Suprapubic skin (tissue), 4 donors: ENCODE results near the gene NR2F2. TPM values are rescaled to one million over a fixed set of nuclear protein-coding genes. Genes with fewer than 3 reads are reported as not detected.
A peak's percentile ranks its signal among the peaks of the same experiment; 100 is the strongest.

Experiments
- DNase-seq, 2 donors: peaks; one replicate each; pipeline ENCODE4 v3.0.0-alpha.2; 2019; ENCODE audit warnings: low spot score in 2 of 2
- H3K27ac ChIP-seq: fragments of 200-600 bp; sonication (generic); one replicate; pipeline ENCODE4 v1.5.1; 2019
- H3K27me3 ChIP-seq: fragments of 200-600 bp; sonication (generic); one replicate; pipeline ENCODE4 v1.5.1; 2019
- H3K36me3 ChIP-seq: fragments of 200-600 bp; sonication (generic); one replicate; pipeline ENCODE4 v1.5.1; 2019
- H3K4me1 ChIP-seq: fragments of 200-600 bp; sonication (generic); one replicate; pipeline ENCODE4 v1.5.1; 2019
- H3K4me3 ChIP-seq: fragments of 200-600 bp; sonication (generic); one replicate; pipeline ENCODE4 v1.5.1; 2019; ENCODE audit warnings: mild to moderate bottlenecking
- H3K9me3 ChIP-seq: fragments of 200-600 bp; sonication (generic); one replicate; pipeline ENCODE4 v1.5.1; 2019
- CTCF ChIP-seq, 2 donors: fragments of 200-600 bp in 1 of 2; fragments of 450-650 bp in 1 of 2; sonication (generic) in 1 of 2; IDR thresholded peaks; one replicate each; pipeline ENCODE4 v1.5.1; 2016 to 2019; ENCODE audit warnings: antibody characterized with exemption in 2 of 2, mild to moderate bottlenecking in 1 of 2, moderate library complexity in 1 of 2
- EP300 ChIP-seq: sonication (generic); formaldehyde crosslinking; IDR thresholded peaks from one replicate; pipeline ENCODE4 v1.6.1; 2017; ENCODE audit warnings: antibody characterized with exemption
- POLR2A ChIP-seq, 2 donors: fragments of 450-650 bp; IDR thresholded peaks; one replicate each; pipeline ENCODE4 v1.6.1; 2017; ENCODE audit warnings: antibody characterized with exemption in 2 of 2, mild to moderate bottlenecking in 2 of 2, moderate library complexity in 2 of 2
- POLR2AphosphoS5 ChIP-seq, 3 donors: sonication (generic); formaldehyde crosslinking; IDR thresholded peaks; one replicate each; pipeline ENCODE4 v1.6.1; 2017; ENCODE audit warnings: antibody characterized with exemption in 3 of 3
- WGBS: methylation state at CpG from one replicate; pipeline ENCODE4 v1.1.5; 2018; 5-methylcytosine and 5-hydroxymethylcytosine counted together
- total RNA-seq, 4 donors: library from RNA; depleted of rRNA; stranded (reverse); fragments of >200 nt; gene quantifications; one replicate each; pipeline ENCODE4 v1.1.0, GENCODE V29; 2016

The NR2F2 gene
- total RNA-seq, 4 donors from 2014 or later: 4.0 to 12.7 (median 7.1) TPM

- Histone ChIP-seq H3K4me1 (peaks cover 21% of the 10 kb centered on the region), H3K27ac (peak overlapping the region; percentile 21), H3K36me3 (no peaks in the 10 kb centered on the region), H3K4me3 (no peak overlapping the region), H3K27me3 (peaks cover 46% of the 10 kb centered on the region), H3K9me3 (no peaks in the 10 kb centered on the region)
- 76% methylated on average over 19 of the region's 19 CpGs for WGBS
- TF ChIP-seq CTCF (IDR thresholded peaks at IDR 0.05) (no peak), POLR2A (IDR thresholded peaks at IDR 0.05) (no peak), EP300 (no peak), POLR2AphosphoS5 (IDR thresholded peaks at IDR 0.05) (no peak)
- no peak for DNase-seq
Measured at GRCh38 chr15:96350934-96351724, 20.6 kb downstream of the NR2F2 start.

GRCh38 chr15:96351761-96352603 lies 21.5 kb downstream of the NR2F2 start:
- Histone ChIP-seq H3K9me3 (no peaks in the 10 kb centered on the region), H3K27me3 (peaks cover 51% of the 10 kb centered on the region), H3K36me3 (no peaks in the 10 kb centered on the region), H3K4me1 (peaks cover 19% of the 10 kb centered on the region), H3K27ac (peak overlapping the region; percentile 52), H3K4me3 (no peak overlapping the region)
- WGBS: 73% methylated on average over 32 of the region's 56 CpGs
- TF ChIP-seq CTCF (IDR thresholded peaks at IDR 0.05): no peak
- TF ChIP-seq EP300: no peak
- no peak for TF ChIP-seq POLR2A (IDR thresholded peaks at IDR 0.05)
- TF ChIP-seq POLR2AphosphoS5 (IDR thresholded peaks at IDR 0.05): no peak
- DNase-seq: no peak

- no peak for TF ChIP-seq EP300
- TF ChIP-seq CTCF (IDR thresholded peaks at IDR 0.05): no peak
- TF ChIP-seq POLR2AphosphoS5 (IDR thresholded peaks at IDR 0.05): no peak
- no peak for TF ChIP-seq POLR2A (IDR thresholded peaks at IDR 0.05)
- Histone ChIP-seq H3K4me1 (peaks cover 26% of the 10 kb centered on the region), H3K27ac (peak overlapping the region; percentile 52), H3K27me3 (peaks cover 50% of the 10 kb centered on the region), H3K4me3 (no peak overlapping the region), H3K36me3 (no peaks in the 10 kb centered on the region), H3K9me3 (no peaks in the 10 kb centered on the region)
- DNase-seq: no peak
- WGBS: 75% methylated on average over 11 of the region's 12 CpGs
Measured at GRCh38 chr15:96352604-96353405, 22.3 kb downstream of the NR2F2 start.

GRCh38 chr15:96353416-96353929 lies 23.0 kb downstream of the NR2F2 start:
- no peak for DNase-seq
- Histone ChIP-seq H3K9me3 (no peaks in the 10 kb centered on the region), H3K27ac (peak overlapping the region; percentile 84), H3K4me1 (peaks cover 29% of the 10 kb centered on the region), H3K36me3 (no peaks in the 10 kb centered on the region), H3K27me3 (peaks cover 57% of the 10 kb centered on the region), H3K4me3 (peak overlapping the region; percentile 60)
- 77% methylated on average over 25 of the region's 25 CpGs for WGBS
- TF ChIP-seq EP300 (no peak), POLR2AphosphoS5 (IDR thresholded peaks at IDR 0.05) (no peak), POLR2A (IDR thresholded peaks at IDR 0.05) (no peak), CTCF (IDR thresholded peaks at IDR 0.05) (no peak)
